GM04504 (cell line): ENCODE data around the gene CACHD1.
A peak's percentile ranks its signal among the peaks of the same experiment; 100 is the strongest.

Experiments
- DNase-seq: peaks from one replicate; pipeline ENCODE4 v3.0.0-alpha.2; 2012; ENCODE audit warnings: low read depth

CACHD1 gene

DNA sequence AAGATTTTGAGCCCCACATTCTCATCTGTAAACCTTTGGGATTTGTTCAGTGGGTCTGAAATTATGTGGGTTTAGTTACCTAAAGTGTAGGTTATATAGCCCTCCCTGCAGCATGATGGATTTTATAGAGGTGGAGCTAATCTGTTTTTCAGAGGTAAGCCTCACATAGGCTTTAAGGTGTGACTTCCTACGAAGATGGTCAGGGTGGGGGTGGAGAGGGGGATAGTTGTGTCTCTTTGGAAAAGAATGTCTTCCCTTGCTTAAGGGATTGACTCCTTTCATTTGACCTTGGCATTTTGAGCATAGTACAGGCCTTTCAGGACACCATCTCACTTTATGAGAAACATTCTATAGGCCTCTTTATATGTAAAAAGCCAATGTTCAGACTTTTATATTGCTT is 3.4 kb downstream of the CACHD1 start:
- DNase-seq = no peak

DNA sequence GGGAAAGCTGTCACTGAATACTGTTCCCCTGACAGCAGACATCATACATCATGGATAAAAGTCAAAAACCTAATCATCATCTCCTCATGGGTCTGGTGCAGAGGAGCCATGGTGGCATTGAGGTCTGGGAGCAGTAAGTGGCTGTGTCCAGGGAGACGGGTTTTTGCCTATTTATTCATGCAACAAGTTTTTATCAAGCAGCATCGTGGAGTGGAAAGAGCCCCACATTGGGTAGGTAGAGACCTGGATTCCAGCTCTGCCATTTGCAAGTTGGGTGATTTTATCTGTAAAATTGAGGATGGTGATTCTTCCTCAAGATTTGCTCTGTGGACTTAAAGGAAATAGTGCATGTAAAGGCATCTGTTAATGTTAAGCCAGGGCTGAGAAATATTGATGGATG is 4.2 kb downstream of the CACHD1 start:
- DNase-seq = no peak

DNA sequence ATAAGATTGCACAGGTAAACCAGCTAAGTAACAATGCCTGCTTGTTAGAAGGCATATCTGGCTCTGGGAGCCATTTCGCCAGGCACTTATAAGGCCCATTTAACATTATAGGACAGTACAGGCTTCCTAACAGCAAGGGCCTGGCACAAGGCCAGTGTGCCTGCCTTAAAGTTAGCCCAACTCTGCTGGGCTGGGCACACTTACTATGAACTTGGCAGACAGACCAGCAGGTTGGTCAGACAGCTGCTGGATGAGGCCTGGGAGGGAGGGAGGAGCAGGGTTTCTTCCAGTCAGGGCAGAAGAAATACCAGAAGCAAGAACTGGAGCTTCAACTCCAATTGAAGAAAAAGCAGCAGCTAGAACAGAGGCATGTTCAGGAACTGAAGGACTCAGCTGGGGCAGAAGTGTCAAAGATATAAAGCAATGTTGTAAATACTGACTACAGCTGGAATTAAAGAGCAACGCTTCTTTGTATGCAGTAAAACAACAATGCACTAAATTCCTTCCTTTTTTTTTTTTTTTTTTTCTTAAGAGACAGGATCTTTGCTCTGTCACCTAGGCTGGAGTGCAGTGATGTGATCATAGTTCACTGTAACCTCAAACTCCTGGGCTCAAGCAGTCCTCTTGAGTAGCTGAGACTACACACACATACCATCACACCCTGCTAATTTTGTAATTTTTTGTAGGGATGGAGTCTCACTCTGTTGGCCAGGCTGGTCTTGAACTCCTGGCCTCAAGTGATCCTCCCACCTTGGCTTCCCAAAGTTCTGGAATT is 4.9 kb downstream of the CACHD1 start:
- no peak for DNase-seq

DNA sequence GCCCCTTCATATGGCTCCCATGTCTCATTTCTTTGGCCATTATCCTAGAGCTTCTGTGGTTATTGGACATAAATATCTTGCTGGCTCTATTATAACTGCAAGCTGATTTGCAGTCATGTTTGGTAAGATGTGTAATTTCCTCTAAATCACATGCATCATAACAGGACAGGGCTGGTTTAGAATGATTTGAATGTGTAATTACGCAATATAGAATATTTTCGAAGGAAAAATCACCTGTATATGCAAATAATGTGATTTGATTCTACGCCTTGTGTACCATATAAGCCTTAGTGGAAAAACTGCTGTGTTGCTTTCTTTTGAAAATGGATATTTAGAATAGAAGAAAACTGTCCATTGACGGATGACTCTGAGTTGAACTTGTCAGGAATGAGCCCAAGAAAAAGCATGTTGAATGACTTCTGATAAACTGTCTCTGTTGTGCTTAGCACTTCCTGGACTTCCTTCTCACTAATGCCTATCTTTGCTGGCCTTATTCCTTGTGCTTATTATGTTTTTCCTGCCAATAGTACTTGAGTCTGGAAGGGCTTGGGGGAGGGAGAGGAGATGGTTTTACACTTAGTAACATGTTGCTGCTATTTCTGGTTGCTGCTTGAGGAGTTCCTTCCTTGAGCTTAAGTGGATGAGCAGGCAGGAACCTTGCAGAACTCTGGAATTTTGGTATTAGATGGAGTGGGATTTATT is 6.5 kb downstream of the CACHD1 start:
- peak; percentile 50 for DNase-seq

DNA sequence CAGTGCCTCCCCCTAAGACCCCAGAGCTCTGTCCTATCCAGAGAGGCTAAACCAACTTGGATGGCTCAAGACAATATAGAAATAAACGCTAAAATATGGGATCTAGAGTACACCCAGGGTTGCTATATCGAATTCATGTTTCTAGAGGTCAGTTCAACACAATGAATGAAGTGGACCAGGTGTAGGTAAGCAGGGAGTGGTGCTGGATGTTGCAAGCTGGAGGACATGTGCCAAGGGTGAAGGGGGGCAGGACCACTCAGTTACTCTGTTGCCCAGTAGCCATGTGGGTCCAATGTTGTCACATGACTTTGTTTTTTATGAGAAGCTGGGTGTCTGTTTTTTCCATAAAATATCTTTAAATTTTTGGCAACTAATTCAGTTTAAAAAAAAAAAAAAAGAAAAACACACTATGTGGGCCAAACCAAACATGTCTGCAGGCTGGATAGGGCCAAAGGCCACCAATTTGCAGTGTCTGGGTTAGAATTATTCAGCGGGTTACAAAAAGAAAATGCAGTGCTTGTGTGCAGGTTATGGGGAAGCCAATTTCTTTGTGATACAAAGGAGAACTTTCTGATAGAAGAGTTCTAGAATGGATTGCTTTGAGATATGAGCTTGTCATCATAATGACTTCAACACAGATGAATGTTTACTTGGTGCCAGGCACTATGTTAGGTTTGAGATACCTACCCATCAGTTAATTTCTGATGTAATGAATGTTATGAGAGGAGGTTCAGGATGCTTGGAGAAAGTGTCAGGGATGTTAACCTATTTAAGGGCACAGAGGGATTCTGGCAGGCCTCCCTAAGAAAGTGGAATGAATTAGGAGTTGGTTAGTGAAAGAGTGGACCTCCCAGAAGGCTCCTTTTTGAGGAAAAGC is 8.9 kb downstream of the CACHD1 start:
- DNase-seq = no peak

DNA sequence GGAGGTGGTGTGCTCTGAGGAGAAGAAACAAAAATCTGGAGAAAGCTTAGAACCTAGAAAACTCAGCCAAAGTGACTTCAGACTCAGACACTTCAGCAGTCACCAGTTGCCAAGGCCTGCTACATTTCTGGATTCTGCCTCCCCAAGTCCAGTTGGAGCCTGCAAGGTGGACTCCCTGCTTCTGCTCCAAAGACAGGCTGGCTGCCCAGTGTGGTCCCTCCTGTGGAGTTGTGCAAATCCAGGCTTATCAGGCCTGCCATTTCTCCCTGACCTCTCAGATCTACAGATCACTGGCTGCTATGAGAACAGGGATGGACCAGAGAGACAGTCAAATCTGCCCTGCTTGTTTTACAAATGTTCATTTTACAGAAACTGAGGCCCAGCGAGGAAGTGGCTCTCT is 9.9 kb downstream of the CACHD1 start:
- DNase-seq = no peak

DNA sequence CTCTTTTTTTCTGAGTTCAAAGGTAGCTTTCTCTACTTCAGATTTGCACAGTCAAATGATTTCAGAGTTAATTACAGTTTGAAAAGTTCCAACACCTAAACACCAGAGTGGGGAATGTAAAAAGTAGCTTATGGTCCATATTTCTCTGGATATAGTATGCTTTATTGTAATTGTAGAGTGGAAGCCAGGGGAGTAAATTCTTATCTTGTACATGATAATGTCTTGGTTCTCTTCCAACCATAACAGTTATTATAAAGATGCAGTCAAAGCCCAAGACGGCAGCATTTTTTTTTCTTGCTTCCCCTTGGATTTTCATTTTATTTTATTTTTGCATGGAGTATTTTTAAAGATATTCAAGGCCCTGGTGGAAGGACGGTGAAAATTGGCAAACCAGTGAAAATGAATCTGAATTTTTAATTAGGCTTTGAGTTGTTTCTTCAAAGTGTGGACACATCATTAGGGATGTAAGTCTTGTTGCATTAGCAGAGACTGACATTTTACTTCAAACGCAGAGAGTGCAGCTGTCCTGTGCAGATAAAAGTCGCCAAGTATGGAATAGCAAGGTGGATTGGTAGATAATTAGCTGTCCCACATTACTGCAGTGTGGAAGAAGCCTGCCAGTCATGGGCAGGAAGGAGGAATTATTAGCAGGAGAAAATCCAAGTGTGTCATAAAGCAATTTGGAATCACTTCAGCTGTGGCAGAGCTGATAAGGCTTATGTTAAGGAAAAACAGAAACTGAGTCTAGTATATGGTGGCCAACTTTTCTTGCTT is 11.3 kb downstream of the CACHD1 start:
- no peak for DNase-seq

DNA sequence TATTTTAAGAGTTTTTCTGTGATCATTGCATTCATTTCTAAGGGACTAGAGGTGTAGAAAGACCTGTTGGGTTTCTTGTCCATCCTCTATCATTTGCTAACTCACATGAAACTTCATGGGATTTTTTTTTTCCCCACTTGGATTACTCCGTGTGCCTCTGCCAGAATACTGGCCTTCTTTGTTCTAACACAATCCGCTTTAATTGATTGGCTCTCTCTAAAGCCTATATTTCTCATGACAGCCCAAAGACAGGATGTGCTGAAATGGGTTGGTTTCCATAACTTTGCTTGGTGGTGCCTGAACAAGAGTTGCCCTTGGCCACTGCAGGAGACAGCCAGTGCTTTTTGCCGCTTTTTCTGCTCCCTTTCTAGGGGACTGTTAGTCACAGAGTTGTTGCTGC is 12.2 kb downstream of the CACHD1 start:
- DNase-seq = no peak

DNA sequence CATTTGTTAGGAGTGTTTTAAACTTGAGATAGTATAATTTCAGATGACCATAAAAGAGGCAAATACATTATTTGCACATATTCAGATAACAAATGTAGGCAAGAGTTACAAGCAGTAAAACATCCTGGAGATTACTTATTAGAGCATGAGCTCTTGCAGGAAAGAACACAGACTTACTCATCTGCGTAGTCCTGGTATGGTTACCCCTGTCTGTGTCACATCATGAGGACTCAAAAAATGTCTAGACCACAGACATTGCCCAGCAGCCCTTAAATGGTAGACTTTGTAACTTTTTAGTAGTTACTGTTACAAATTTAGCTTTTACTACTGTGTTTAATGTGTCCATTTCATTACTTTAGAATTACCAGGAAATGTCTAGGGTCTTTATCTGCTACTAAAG is 12.8 kb downstream of the CACHD1 start:
- no peak for DNase-seq

DNA sequence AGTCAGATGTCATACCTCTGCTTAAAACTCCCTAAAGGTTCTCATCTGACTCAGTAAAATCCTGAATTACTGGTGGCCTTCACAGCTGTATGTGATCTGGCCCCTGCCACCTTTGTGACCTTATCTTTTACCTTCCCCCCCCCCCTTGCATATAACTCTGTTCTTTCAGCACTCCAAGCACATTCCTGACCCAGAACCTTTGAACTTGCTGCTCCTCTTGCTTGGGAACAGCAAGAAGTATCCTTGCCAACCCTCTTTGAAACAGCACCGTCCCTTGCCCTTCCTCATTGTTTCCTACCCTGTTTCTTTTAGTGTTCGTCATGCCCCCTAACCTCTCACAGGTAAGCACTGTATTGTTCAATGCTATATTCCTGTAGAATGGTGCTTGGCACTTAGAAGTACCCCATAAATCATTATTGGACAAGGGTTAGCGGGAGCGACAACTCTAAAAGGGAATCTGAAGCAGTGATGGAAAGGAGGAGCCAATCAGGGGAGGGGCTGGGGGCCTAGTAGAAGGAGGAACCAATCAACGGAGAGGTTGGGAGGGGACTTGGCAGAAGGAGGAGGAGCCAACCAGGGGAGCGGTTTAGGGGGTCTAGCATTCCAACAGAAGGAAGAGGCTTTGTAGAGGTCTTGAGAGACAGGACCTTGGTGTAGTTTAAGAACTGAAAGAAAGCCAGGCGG is 13.9 kb downstream of the CACHD1 start:
- no peak for DNase-seq

DNA sequence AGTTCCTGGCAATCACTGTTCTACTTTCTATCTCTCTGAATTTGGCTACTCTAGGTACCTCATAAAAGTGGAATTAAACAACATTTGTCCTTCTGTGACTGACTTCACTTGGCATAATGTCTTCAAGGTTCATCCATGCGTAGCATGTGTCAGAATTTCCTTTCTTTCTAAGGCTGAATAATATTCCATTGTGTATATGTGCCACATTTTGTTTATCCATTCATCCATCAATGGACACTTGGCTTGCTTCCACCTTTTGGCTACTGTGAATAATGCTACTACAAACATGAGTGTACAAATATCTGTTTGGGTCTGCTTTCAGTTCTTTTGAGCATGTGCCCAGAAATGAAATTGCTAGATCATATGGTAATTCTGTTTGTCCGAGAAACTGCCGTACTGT is 14.7 kb downstream of the CACHD1 start:
- DNase-seq = no peak

DNA sequence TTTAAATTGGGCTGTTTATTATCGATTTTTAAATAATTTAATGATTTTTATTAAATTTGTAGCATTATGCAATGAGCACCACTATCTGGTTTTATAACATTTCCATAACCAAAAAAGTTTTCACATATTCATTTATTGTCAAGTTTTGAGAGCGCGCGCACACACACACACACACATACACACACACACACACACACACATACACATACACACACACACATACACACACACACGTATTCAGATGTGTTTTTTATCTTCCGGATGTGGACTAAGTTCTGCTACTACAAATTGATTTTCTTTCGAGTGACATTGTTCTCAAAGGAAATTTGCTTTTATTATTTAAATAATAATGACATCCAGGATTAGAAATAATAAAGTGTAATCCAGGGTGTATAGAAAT is 16.3 kb downstream of the CACHD1 start:
- no peak for DNase-seq

DNA sequence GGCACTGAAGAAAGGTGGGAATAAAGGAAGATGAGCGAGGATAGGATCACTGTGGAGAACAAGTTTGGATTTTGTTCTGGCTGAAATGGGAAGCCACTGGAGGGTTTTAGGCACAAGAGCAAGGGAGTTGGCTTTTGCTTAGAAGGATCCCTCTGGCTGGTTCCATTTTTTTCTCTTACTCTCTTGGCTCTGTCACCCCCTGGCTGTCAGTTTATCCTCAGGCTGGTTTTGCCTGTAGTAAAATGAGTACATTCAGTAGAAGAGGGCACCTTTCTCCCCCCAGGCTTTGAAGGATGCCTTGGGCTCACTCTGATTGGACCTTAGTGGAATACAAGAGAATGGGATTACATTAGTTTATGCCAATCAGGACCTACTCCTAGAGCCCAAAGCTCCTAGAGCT is 17.1 kb downstream of the CACHD1 start:
- no peak for DNase-seq

DNA sequence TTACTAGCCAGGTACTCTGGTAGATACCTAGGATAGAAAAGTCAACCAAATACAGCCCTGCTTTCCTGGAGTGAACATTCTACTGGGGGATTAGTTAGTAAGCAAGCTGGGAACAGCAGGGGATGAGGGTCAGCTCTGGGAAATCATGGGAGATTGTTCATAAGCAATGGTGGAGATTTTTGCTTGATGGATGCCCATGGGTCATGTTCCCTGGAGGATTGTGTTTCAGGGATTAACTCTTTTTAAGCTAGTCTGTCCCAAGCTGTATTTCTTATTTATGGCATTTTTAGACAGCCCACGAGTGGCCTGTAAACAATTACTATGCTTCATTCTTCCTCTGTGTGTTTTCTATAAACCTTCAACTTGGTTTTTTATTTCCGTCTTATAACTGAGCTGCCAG is 18.9 kb downstream of the CACHD1 start:
- no peak for DNase-seq

DNA sequence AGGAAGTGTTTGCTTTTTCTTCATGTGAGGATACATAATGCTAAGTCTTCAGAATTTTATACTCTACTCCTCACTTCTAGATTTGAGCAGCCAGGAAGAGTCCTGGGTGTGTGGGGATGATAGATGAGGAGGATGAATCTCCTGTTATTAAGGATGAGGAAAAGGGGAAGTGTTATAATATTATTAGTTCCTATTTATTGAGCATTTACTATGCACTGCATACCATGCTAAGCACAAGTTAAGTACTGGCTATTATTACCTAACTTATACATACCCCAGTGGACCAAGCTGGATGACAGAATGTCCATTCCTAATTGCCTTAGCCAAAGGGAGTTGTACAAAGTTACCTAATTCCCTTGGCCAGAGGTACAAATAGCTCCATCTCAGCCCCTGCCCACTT is 19.8 kb downstream of the CACHD1 start:
- DNase-seq = no peak

DNA sequence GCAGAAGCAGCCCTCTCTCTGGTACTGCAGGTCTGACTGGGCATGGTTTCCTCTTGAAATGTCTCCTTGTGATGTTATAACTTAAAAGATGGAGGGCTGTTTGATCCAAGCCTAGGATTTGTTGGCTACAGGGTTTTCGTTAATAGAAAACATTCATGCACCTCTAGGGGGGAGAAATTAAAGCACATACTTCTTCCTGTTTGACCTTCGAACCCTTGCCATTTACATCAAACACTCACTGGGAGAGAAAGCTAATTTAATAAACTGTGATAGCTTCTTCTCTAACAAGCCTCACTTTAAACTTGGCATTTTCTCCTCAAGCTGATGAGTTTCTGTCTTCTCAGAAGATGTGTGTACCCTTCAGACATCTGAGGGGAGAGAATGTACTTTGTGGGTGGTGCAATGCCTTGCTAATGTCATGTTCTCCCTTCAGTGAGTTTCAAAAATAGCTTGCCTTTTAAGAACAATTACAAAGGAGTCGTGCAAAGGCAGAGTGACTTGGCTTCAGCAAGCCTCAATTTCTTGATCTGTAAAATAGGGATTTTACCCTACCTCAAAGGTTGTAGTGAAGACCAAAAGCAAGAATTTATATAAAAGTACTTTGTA is 20.4 kb downstream of the CACHD1 start:
- no peak for DNase-seq

DNA sequence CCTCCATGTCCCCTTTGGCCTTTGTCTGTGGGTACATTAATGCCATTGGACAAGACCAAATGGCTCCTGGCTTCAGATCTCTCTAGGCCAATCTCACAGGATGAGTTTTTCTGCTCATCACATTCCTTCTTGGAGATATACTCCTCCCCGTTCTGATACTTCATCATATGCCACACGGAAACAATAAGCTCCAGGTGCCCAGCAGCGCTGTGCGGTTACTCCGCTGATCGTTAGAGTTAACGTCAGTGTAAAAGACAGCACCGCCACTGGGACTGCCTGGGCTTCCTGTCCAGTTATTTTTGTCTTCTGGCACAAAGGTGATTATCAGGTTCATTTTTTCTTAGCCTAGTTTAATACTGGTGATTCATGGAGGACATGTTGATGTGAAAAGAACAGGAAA is 22.5 kb downstream of the CACHD1 start:
- DNase-seq = no peak

DNA sequence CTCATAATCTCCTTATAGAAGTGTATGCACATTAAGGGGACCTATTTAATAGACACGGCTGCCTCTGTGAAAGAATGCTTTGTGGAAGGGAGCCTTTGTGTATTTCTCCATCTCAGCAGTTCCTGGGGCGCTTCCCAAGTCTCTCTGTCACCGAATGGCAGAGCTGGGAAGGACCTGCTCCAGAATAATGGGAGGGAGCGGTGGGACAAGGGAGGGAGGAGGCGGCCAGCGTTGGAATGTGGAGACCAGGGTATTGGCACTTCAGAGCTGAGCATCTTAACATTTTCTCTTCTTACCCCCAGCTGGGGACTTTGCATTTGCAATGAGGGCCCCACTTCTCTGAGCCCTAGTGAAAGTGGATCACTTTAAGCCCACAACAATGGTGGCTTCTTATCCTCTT is 23.9 kb downstream of the CACHD1 start:
- DNase-seq = no peak

DNA sequence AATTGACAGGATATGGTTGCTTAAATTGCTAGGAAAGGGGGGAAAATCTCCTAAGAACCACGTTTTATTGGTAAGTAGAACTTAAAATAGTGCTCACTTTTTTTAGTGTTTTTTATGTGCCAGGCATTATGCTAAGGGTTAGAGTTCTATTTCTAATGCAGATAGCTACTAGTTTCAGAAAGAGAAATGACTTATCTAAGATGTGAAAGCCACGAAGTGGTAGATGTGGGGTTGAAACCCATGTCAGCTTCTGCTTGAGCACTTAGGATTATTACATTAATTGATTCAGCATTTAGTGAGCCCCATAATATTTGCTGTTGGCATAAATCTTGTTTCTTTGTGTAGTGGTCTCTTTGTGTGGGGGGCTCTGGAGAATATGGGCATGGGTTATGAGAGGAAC is 24.7 kb downstream of the CACHD1 start:
- no peak for DNase-seq

DNA sequence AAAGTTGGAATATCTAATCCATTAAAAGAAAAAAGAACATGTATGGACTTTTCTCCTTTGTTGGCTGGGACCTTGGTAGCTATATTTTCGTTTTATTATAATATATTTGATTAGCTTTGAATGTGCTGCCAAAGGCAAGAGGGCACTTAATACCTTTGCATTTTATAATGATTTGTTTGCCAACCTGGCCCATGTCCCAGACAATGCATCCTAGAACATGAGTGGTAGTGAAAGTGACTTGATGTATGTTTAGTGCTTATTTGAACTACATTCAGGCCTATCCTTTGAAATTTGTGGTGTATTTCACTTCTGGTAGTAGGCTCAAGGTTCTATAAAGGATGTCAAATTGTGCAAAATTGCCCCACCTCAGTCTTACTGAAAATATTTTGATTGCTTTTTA is 25.9 kb downstream of the CACHD1 start:
- DNase-seq = no peak

DNA sequence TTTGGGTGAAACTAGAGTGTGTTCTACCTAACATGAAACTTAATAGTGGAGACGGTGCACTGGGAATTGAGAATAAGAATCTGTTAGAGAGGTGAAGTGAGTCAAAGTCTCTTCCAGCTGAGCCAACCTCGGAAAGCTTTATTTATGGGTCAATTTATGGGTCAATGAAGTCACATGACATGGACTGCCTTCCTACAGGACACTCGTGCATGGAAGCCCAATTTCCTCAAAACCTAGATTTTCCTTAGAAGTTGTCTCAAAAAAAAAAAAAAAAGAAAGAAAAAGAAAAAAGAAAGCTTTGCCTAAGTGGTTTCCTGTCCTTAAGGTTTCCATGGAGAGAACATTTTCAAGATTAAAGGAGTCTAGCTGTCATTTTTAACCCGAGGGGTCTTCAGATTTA is 26.7 kb downstream of the CACHD1 start:
- DNase-seq = no peak
